ENCODE measurements around the gene ARID4B. TPM values are rescaled to one million over a fixed set of nuclear protein-coding genes. Genes with fewer than 3 reads are reported as not detected.
"Not testable (repeated sequence)": the region's sequence is repeated elsewhere in the genome, so short reads cannot be mapped to it uniquely, and the experiment has no call there.

Gene ARID4B
- total RNA-seq, 2 donors from 2014 or later = 65.5 to 68.4 TPM

GRCh38 chr1:235272851-235273250, 55.1 kb downstream of the ARID4B start:
- H3K9me3 Mint-ChIP-seq = peaks cover 0 to 2% of the 10 kb centered on the region in 2 donors
- H3K4me3 Mint-ChIP-seq = no peak overlapping the region
- H3K27ac Mint-ChIP-seq = no peak overlapping the region
- ATAC-seq (replicated peaks in 1 of 2) (no peak), DNase-seq (no peak)
- H3K4me1 Mint-ChIP-seq (ENCODE audit: low read depth) = peaks cover 69% of the 10 kb centered on the region
- no peaks in the 10 kb centered on the region for H3K27me3 Mint-ChIP-seq (ENCODE audit: low read depth)
- no peaks in the 10 kb centered on the region for H3K36me3 Mint-ChIP-seq (ENCODE audit: insufficient read depth in 2 of 2)

- peak; percentile 83 to 94 for ATAC-seq (replicated peaks in 1 of 2)
- Mint-ChIP-seq H3K36me3 (ENCODE audit: insufficient read depth in 2 of 2) (no peaks in the 10 kb centered on the region), H3K9me3 (no peaks in the 10 kb centered on the region), H3K4me1 (ENCODE audit: low read depth) (peaks cover 61% of the 10 kb centered on the region), H3K27ac (peak overlapping the region; percentile 91), H3K27me3 (ENCODE audit: low read depth) (no peaks in the 10 kb centered on the region), H3K4me3 (peak overlapping the region; percentile 29 to 62)
- DNase-seq = no peak
These were observed 57.4 kb downstream of the ARID4B start for GRCh38 chr1:235270625-235271024.

- H3K27me3 Mint-ChIP-seq (ENCODE audit: low read depth); ATAC-seq (replicated peaks in 1 of 2); H3K4me3 Mint-ChIP-seq; H3K9me3 Mint-ChIP-seq; H3K36me3 Mint-ChIP-seq (ENCODE audit: insufficient read depth in 2 of 2); H3K27ac Mint-ChIP-seq; DNase-seq: not testable (repeated sequence)
- H3K4me1 Mint-ChIP-seq (ENCODE audit: low read depth) = peaks cover 55% of the 10 kb centered on the region
These were observed 58.0 kb downstream of the ARID4B start for GRCh38 chr1:235269990-235270389.

GRCh38 chr1:235268379-235269125, 59.4 kb downstream of the ARID4B start:
- H3K9me3 Mint-ChIP-seq = no peaks in the 10 kb centered on the region
- no peak overlapping the region for H3K27ac Mint-ChIP-seq
- no peak for DNase-seq
- peaks cover 55% of the 10 kb centered on the region for H3K4me1 Mint-ChIP-seq (ENCODE audit: low read depth)
- no peak overlapping the region for H3K4me3 Mint-ChIP-seq
- H3K27me3 Mint-ChIP-seq (ENCODE audit: low read depth) = no peaks in the 10 kb centered on the region
- no peak for ATAC-seq (replicated peaks in 1 of 2)
- no peaks in the 10 kb centered on the region for H3K36me3 Mint-ChIP-seq (ENCODE audit: insufficient read depth in 2 of 2)

- no peak for ATAC-seq (replicated peaks in 1 of 2)
These were observed 61.0 kb downstream of the ARID4B start for GRCh38 chr1:235266967-235267366.

GRCh38 chr1:235266325-235266724, 61.7 kb downstream of the ARID4B start:
- Mint-ChIP-seq H3K9me3 (no peaks in the 10 kb centered on the region), H3K27ac (no peak overlapping the region), H3K4me1 (ENCODE audit: low read depth) (peaks cover 44% of the 10 kb centered on the region), H3K36me3 (ENCODE audit: insufficient read depth in 2 of 2) (no peaks in the 10 kb centered on the region), H3K4me3 (no peak overlapping the region), H3K27me3 (ENCODE audit: low read depth) (no peaks in the 10 kb centered on the region)
- DNase-seq (no peak), ATAC-seq (replicated peaks in 1 of 2) (no peak)

More at GRCh38 chr1:235266967-235267366, 61.0 kb downstream of the ARID4B start:
- Mint-ChIP-seq H3K4me1 (ENCODE audit: low read depth) (peaks cover 43% of the 10 kb centered on the region), H3K27me3 (ENCODE audit: low read depth) (no peaks in the 10 kb centered on the region), H3K27ac (no peak overlapping the region), H3K4me3 (no peak overlapping the region), H3K9me3 (no peaks in the 10 kb centered on the region), H3K36me3 (ENCODE audit: insufficient read depth in 2 of 2) (no peaks in the 10 kb centered on the region)
- no peak for DNase-seq

GRCh38 chr1:235265900-235266299, 62.1 kb downstream of the ARID4B start:
- DNase-seq (no peak), ATAC-seq (replicated peaks in 1 of 2) (no peak)
- Mint-ChIP-seq H3K36me3 (ENCODE audit: insufficient read depth in 2 of 2) (no peaks in the 10 kb centered on the region), H3K4me1 (ENCODE audit: low read depth) (peaks cover 45% of the 10 kb centered on the region), H3K27me3 (ENCODE audit: low read depth) (no peaks in the 10 kb centered on the region), H3K4me3 (no peak overlapping the region), H3K9me3 (no peaks in the 10 kb centered on the region), H3K27ac (no peak overlapping the region)

- no peak overlapping the region for H3K27ac Mint-ChIP-seq
These were observed 63.7 kb downstream of the ARID4B start for GRCh38 chr1:235264327-235264726.

GRCh38 chr1:235262539-235262938, 65.4 kb downstream of the ARID4B start:
- H3K4me3 Mint-ChIP-seq = no peak overlapping the region
- ATAC-seq (replicated peaks in 1 of 2) (no peak), DNase-seq (no peak)
- peaks cover 59% of the 10 kb centered on the region for H3K4me1 Mint-ChIP-seq (ENCODE audit: low read depth)
- H3K27ac Mint-ChIP-seq = no peak overlapping the region
- no peaks in the 10 kb centered on the region for H3K9me3 Mint-ChIP-seq
- H3K27me3 Mint-ChIP-seq (ENCODE audit: low read depth) = no peaks in the 10 kb centered on the region
- peaks cover 0 to 3% of the 10 kb centered on the region in 2 donors for H3K36me3 Mint-ChIP-seq (ENCODE audit: insufficient read depth in 2 of 2)

More at GRCh38 chr1:235264327-235264726, 63.7 kb downstream of the ARID4B start:
- DNase-seq (no peak), ATAC-seq (replicated peaks in 1 of 2) (no peak)
- H3K36me3 Mint-ChIP-seq (ENCODE audit: insufficient read depth in 2 of 2) = peaks cover 0 to 3% of the 10 kb centered on the region in 2 donors
- H3K4me1 Mint-ChIP-seq (ENCODE audit: low read depth) = peaks cover 51% of the 10 kb centered on the region
- H3K9me3 Mint-ChIP-seq = no peaks in the 10 kb centered on the region
- H3K27me3 Mint-ChIP-seq (ENCODE audit: low read depth) = no peaks in the 10 kb centered on the region
- H3K4me3 Mint-ChIP-seq = no peak overlapping the region

- Mint-ChIP-seq H3K36me3 (ENCODE audit: insufficient read depth in 2 of 2) (peaks cover 0 to 3% of the 10 kb centered on the region in 2 donors), H3K27ac (no peak overlapping the region), H3K4me3 (no peak overlapping the region), H3K27me3 (ENCODE audit: low read depth) (no peaks in the 10 kb centered on the region), H3K9me3 (no peaks in the 10 kb centered on the region), H3K4me1 (ENCODE audit: low read depth) (peaks cover 50% of the 10 kb centered on the region)
- no peak for ATAC-seq (replicated peaks in 1 of 2)
- DNase-seq = no peak
These were observed 66.7 kb downstream of the ARID4B start for GRCh38 chr1:235261243-235261642.

GRCh38 chr1:235259133-235259778, 68.7 kb downstream of the ARID4B start:
- Mint-ChIP-seq H3K4me3 (peak overlapping the region in 1 of 2 donors; percentile 32), H3K27ac (peak overlapping the region; percentile 91), H3K27me3 (ENCODE audit: low read depth) (no peaks in the 10 kb centered on the region), H3K4me1 (ENCODE audit: low read depth) (peaks cover 47% of the 10 kb centered on the region), H3K36me3 (ENCODE audit: insufficient read depth in 2 of 2) (peaks cover 0 to 3% of the 10 kb centered on the region in 2 donors), H3K9me3 (no peaks in the 10 kb centered on the region)
- ATAC-seq (replicated peaks in 1 of 2) (no peak), DNase-seq (no peak)

- not testable (repeated sequence) for ATAC-seq (replicated peaks in 1 of 2); H3K27me3 Mint-ChIP-seq (ENCODE audit: low read depth); DNase-seq; H3K36me3 Mint-ChIP-seq (ENCODE audit: insufficient read depth in 2 of 2); H3K4me3 Mint-ChIP-seq; H3K9me3 Mint-ChIP-seq
- Mint-ChIP-seq H3K4me1 (ENCODE audit: low read depth) (peaks cover 45% of the 10 kb centered on the region), H3K27ac (peak overlapping the region; percentile 10)
These were observed 69.9 kb downstream of the ARID4B start for GRCh38 chr1:235258068-235258467.

- H3K4me1 Mint-ChIP-seq (ENCODE audit: low read depth) = peaks cover 26% of the 10 kb centered on the region
- DNase-seq (no peak), ATAC-seq (replicated peaks in 1 of 2) (no peak)
- H3K27ac Mint-ChIP-seq = peak overlapping the region; percentile 68
- no peaks in the 10 kb centered on the region for H3K9me3 Mint-ChIP-seq
- peaks cover 3 to 8% of the 10 kb centered on the region in 2 donors for H3K36me3 Mint-ChIP-seq (ENCODE audit: insufficient read depth in 2 of 2)
- no peaks in the 10 kb centered on the region for H3K27me3 Mint-ChIP-seq (ENCODE audit: low read depth)
- no peak overlapping the region for H3K4me3 Mint-ChIP-seq
These were observed 73.3 kb downstream of the ARID4B start for GRCh38 chr1:235254721-235255120.

All from activated T-cell treated with anti-CD3 and anti-CD28 coated beads, Interleukin-2, amount 50 U/mL, for 72 hours (primary cell).